NCI-H510A treated with DMSO at 0.1 percent for 48 hours (cell line): ENCODE measurements around the gene RMC1.
A peak's percentile ranks its signal among the peaks of the same experiment; 100 is the strongest.
"Not testable (repeated sequence)": the region's sequence is repeated elsewhere in the genome, so short reads cannot be mapped to it uniquely, and the experiment has no call there.

ENCODE experiments used
- DNase-seq: peaks from one replicate; lab custom pipeline; 2025; lab: John Stamatoyannopoulos, UW

Gene RMC1

GRCh38 chr18:23503038-23503962, at the start of gene RMC1:
TSS of gene RMC1 (plus strand) at chr18:23503511. CDS start at chr18:23503619, 108 bp downstream.
- peak; percentile 74 for DNase-seq

DNA sequence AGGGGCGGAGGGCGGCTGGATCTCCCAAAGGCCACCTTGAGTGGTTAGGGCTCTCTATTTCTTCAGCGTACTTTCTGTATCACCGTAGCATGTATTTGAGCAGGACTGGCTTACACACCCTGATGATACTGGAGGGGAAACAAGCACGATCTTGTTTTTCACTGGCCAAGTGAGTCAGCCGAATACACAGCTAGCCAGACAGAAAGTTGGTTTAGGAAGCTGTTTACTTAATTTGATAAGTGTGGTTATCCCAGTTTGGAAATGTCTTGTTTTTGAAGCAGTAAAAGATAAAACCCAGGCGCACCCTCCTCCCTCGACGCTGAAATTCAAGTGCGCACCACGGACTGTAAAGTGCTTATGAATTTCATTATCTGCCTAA, 49.6 kb upstream of the RMC1 start:
- no peak for DNase-seq

DNA sequence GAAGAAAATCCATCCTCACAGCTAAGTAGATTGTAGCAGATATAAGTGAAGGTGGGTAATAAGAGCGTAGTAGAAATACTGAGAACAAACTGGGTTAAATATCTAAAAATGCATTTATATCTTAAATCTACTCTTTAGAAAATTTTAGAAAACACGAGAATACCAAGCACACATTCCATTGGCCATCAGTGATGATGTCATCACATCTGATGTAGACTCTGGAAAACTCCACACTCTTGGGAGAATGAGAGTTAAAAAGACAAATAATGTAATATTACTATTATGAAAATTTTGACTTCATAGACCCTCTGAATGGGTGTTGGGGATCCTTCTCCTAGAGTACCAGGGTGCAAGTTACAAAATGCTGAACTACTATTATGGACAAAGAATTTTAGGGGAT, 46.5 kb upstream of the RMC1 start:
- no peak for DNase-seq

DNA sequence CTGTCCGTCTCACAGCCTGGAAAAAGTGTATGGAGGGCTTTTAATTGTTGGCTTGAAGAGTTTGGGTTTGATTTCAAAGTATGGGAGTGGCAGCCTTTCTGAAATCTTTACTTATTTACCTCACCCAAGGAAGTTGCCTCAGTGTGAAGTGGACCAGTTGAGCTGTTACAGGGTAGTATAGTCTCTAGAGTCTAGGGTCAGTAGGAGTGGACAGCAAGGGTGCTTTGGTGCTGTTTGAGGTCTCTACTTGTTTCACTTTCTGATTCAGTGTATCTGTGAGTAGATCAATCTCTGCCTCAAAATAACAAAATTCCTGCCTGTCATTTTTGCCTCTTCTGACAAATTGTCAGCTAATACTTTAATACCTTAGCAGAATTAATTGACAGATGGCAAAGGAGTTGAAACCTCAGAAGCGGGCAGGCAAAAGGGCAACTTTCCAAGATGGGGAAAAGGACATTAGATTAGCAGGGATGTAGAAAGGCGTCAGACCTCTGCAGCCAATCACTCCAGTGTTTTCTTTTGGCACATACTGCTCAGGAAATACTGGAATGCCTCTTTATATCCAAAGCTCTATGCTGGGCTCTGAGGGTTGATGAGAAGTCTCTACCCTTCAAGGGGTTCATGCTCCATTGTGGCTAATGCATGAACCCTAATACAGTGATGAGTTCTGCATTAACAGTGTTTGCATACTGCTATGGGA, 44.3 kb upstream of the RMC1 start:
- no peak for DNase-seq

- DNase-seq = no peak
These were observed 43.8 kb upstream of the RMC1 start for GRCh38 chr18:23459530-23459921.

- no peak for DNase-seq
These were observed 42.7 kb upstream of the RMC1 start for GRCh38 chr18:23460285-23461273.

DNA sequence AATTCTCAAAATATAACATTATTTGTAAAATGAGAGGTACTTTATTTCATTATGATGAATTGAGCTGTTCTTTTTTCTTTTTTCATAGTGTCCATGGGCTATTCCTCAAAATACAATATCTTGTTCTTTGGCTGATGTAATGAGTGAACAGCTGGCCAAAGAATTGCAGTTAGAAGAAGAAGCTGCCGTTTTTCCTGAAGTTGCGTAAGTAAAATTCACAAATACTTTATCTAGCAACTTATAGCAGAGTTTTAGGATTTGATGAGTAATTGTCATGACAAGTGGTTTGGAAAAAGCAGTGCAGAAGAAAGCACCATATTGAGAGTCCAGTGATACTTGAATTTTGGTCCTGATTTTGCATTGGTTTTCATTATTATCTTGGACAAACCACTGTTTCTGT, 40.4 kb upstream of the RMC1 start:
- DNase-seq = no peak

GRCh38 chr18:23468753-23469459, 34.4 kb upstream of the RMC1 start:
- no peak for DNase-seq

DNA sequence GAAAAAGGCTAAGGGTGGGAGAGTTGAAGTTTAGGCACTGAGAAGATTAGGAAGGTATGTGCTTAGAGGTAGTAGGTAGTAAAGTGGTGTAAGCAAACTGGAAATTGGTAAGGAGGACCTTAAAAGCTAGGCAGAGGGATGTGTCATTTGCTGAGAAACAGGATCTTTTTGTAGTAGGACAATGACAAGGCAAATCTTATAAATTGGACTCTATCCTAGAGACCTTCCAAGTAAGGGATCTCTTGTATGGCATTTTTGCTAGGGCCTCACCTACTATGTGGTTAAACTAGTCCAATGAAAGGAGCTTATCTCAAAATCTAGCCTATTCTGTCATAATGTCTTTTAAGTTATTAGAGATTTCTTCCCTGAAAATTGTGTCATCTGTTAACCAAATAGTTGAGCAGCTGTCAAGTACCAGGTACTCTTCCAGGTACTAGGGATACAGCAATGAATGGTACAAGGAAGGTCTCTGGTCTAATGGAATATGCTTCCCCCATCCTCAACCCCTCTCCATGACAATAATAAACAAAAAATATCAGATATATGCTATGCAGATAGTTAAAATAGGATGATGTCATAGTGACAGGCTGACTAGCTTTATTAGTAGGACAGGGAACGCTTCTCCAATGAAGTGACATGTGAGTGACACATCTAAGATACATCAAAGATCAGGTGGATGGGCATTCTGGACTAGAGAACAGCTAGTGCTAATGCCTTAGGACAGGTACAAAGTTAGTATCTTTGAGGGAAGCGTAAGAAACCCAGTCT, 32.5 kb upstream of the RMC1 start:
- DNase-seq = no peak

DNA sequence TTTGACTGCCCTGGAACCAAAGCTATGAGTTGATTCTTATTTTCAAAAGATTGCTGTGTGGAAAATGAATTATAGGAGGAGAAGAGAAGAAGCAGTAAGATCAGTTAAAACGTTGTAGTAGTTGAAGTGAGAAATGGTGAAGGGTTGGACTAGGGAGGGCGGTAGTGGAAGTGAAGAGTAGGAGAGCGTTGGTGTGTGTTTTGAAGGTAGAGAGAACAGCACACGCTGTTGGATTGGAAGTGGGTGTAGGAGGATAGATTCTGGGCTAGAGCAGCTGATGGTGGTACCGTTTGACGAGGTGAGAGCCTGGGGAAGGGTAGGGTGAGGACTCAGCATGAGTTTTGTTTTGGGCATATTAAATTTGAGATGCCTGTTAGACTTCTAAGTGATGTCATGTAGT, 31.8 kb upstream of the RMC1 start:
- DNase-seq = no peak

- DNase-seq = no peak
These were observed 23.3 kb upstream of the RMC1 start for GRCh38 chr18:23479829-23480505.

DNA sequence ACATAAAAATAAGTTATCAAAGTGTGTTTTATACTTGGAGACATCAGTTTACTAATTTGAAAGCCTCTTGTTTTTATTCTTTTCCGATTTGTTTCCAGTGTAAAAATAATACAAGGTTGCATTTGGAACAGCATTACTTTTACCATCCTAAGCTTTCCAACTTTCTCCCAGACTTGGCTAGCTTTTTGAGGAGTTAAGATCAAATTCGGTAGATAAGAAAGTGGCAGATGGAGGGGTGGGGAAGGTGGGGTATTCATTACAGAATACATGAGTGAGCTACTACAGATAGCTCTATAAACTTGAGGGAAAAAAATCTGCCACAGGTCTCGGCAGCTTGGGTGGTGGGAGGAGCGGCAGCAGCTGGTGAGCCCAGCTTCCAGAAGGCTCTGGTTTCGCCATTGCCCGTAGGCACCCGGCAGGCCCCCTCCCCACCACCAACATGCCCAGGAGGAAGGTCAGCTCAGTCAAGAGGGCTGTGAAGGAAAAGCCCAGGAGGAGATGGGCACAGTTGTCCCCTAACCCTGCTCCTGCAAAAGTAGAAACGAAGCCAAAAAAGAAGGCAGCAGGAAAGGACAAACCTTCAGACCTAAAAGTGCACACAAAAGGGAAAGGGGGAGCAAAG, 18.6 kb upstream of the RMC1 start:
- no peak for DNase-seq

- no peak for DNase-seq
These were observed 17.9 kb upstream of the RMC1 start for GRCh38 chr18:23485386-23485785.

- no peak for DNase-seq
These were observed 15.4 kb upstream of the RMC1 start for GRCh38 chr18:23487738-23488570.

GRCh38 chr18:23489586-23489985, 13.7 kb upstream of the RMC1 start:
- DNase-seq = not testable (repeated sequence)

DNA sequence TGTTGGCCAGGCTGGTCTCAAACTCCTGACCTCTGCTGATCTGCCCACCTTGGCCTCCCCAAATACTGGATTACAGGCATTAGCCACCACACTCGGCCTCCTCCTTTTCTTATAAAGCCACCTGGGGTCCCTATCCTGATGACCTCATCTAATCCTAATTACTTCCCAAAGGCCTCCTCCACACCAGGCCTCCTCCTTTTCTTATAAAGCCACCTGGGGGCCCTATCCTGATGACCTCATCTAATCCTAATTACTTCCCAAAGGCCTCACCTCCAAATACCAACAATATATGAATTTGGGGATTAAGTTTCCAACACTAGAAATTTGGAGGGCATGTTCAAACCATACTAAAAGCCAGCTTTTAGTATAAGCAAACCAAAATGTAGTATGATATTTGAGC, 9.7 kb upstream of the RMC1 start:
- no peak for DNase-seq

DNA sequence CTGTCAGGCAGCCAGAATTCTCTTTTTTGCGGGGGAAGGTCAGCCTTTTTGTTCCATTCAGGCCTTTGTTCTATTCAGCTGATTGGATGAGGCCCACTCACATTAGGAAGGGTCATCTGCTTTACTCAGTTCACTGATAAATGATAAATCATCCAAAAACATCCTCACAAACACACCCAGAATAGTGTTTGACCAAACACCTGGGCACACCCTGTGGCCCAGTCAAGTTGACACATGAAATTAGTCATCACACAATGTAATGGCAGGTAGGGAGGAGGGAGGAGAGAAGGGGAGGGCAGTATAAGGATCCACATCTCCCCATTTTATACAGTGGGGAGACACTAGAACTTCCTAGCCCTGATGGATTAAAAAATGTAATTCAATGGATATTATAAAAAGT, 8.3 kb upstream of the RMC1 start:
- DNase-seq = no peak

DNA sequence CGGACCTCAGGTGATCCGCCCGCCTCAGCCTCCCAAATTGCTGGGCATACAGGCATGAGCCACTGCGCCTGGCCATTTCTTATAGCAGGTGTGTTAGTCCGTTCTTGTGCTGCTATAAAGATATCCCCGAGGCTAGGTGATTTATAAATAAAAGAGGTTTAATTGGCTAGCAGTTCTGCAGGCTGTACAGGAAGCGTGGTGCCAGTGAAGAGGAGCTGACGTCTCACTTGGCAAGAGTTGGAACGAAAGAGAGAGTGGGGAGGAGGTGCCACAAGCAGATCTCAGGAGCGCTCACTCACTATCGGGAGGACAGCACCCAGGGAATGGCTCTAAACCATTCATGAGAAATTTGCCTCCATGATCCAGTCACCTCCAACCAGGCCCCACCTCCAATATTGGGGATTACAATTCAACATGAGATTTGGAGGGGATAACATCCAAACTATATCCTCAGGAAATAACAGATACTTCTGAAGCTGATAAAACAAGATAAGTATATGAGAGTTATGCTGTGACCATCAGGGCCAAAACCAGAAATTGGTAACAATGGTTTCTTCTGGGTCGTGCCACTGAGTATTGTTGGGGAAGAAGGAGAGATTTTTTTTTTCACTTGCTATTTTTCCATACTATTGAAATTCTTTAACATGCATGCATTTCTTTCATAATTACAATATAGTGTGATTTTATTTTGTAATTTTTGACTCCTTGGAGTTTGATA, 7.4 kb upstream of the RMC1 start:
- peak; percentile 66 for DNase-seq
